Gastrocnemius medialis (tissue), 4 donors: Measurements from ENCODE around the gene DGLUCY.

Source experiments
- POLR2A ChIP-seq, 2 donors: fragments of 450-650 bp; IDR thresholded peaks; one replicate each; pipeline ENCODE4 v1.6.1; 2017; ENCODE audit warnings: antibody characterized with exemption in 2 of 2, mild to moderate bottlenecking in 2 of 2, moderate library complexity in 2 of 2
- TF ChIP-seq, protein P1 (sequence below), 5 experiments: fragments of 450-650 bp in 3 of 5; fragments of 200-600 bp in 2 of 5; sonication (generic) in 2 of 5; IDR thresholded peaks in 4 of 5; conservative IDR thresholded peaks in 1 of 5; 1 replicate in 4 of 5; 2 replicates in 1 of 5; pipeline ENCODE4 v1.5.1; 2016 to 2019; ENCODE audit warnings: antibody characterized with exemption in 5 of 5, mild to moderate bottlenecking in 3 of 5, moderate library complexity in 3 of 5

- TF ChIP-seq, protein P1, sequence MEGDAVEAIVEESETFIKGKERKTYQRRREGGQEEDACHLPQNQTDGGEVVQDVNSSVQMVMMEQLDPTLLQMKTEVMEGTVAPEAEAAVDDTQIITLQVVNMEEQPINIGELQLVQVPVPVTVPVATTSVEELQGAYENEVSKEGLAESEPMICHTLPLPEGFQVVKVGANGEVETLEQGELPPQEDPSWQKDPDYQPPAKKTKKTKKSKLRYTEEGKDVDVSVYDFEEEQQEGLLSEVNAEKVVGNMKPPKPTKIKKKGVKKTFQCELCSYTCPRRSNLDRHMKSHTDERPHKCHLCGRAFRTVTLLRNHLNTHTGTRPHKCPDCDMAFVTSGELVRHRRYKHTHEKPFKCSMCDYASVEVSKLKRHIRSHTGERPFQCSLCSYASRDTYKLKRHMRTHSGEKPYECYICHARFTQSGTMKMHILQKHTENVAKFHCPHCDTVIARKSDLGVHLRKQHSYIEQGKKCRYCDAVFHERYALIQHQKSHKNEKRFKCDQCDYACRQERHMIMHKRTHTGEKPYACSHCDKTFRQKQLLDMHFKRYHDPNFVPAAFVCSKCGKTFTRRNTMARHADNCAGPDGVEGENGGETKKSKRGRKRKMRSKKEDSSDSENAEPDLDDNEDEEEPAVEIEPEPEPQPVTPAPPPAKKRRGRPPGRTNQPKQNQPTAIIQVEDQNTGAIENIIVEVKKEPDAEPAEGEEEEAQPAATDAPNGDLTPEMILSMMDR (IDR thresholded peaks at IDR 0.05 in 4 of 5, conservative IDR thresholded peaks at IDR 0.05 in 1 of 5), result no peak
- no peak for TF ChIP-seq POLR2A (IDR thresholded peaks at IDR 0.05)
Observed at GRCh38 chr14:91234791-91235114, 120.9 kb downstream of the DGLUCY start.
